ENCODE data around the gene DVL2.

DNA sequence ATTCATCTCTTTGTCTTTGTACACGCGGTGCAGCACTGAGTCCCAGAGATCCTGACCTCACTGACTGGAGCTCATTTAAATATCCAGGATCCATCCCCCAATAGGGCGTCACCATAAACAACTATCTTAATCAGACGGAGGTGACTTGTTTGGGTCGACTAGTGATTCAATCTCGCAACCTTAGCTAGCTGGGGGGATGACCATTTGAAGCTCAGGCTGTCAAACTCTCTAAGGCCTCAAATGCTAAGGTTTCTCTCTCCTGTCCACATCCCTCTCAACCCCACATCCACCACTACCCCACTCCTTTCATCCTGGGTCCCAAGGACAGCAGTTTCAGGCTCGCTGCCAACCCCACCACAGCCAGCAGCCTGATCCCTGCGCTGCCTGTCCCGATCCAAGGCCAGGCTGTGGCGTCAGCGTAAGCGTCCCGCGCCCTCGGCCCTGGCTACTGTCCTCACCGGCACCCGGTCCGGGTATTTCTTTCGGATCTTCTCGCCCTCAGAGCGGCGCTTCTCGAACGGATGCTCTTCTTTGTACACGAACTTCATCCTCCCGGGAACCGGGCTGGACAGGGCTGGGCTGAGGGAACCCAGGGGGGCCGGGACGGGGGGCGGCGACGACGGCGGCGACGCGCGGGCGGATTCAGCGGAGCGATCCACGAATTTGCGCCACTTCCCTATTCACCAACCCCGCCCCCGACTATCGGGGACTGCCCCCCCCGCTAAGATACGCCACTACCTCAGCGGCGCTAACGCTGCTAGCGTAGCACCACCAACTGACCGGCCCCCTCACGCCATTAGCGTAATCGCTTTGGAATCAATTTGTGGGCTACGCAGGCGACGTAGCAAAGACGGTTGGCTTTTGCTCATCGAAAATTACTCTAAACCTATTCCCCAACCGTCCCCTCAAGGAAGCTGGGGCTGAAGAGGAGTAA, 7.7 kb upstream of the DVL2 start, which contains the start of gene GABARAP:
- TF ChIP-seq, protein P1, sequence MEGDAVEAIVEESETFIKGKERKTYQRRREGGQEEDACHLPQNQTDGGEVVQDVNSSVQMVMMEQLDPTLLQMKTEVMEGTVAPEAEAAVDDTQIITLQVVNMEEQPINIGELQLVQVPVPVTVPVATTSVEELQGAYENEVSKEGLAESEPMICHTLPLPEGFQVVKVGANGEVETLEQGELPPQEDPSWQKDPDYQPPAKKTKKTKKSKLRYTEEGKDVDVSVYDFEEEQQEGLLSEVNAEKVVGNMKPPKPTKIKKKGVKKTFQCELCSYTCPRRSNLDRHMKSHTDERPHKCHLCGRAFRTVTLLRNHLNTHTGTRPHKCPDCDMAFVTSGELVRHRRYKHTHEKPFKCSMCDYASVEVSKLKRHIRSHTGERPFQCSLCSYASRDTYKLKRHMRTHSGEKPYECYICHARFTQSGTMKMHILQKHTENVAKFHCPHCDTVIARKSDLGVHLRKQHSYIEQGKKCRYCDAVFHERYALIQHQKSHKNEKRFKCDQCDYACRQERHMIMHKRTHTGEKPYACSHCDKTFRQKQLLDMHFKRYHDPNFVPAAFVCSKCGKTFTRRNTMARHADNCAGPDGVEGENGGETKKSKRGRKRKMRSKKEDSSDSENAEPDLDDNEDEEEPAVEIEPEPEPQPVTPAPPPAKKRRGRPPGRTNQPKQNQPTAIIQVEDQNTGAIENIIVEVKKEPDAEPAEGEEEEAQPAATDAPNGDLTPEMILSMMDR (IDR thresholded peaks at IDR 0.05; ENCODE audit: low read depth, low read length, poor library complexity, severe bottlenecking) = no peak
- no peak for TF ChIP-seq EZH2phosphoT487 (IDR thresholded peaks at IDR 0.05; ENCODE audit: borderline replicate concordance, low read length)
